ENCODE results near the gene CEP76. TPM values are rescaled to one million over a fixed set of nuclear protein-coding genes. Genes with fewer than 3 reads are reported as not detected.

Gene CEP76
- 12.1 and 13.4 TPM in 2 replicates for total RNA-seq

- intact Hi-C loops (cut with micrococcal nuclease): loop anchor here (1.0 to 5.0 kb wide), 14 partner anchors 44 to 1024 kb away; partner anchors contain the start of genes AFG3L2, CEP192, FAM210A and IMPA2
These were observed at the start of gene CEP76, which contains the start of gene PSMG2 for GRCh38 chr18:12702221-12703095. TSS of gene CEP76 (minus strand) at chr18:12702723. CDS start at chr18:12702548, 175 bp downstream. TSS of gene PSMG2 (plus strand) at chr18:12703042. CDS start at chr18:12703108, 66 bp downstream.

- intact Hi-C loops (cut with micrococcal nuclease): no loop called here
These were observed 49.4 kb upstream of the CEP76 start for GRCh38 chr18:12751891-12752290.

GRCh38 chr18:12751503-12751884, 49.0 kb upstream of the CEP76 start:
- intact Hi-C loops (cut with micrococcal nuclease): no loop called here

GRCh38 chr18:12750715-12751502, 48.4 kb upstream of the CEP76 start:
- intact Hi-C loops (cut with micrococcal nuclease): no loop called here

- intact Hi-C loops (cut with micrococcal nuclease): no loop called here
These were observed 47.7 kb upstream of the CEP76 start for GRCh38 chr18:12750076-12750714.

GRCh38 chr18:12749121-12749520, 46.6 kb upstream of the CEP76 start:
- intact Hi-C loops (cut with micrococcal nuclease): no loop called here

GRCh38 chr18:12748671-12749070, 46.1 kb upstream of the CEP76 start:
- intact Hi-C loops (cut with micrococcal nuclease): no loop called here

- intact Hi-C loops (cut with micrococcal nuclease): no loop called here
These were observed 45.2 kb upstream of the CEP76 start for GRCh38 chr18:12747530-12748315.

- intact Hi-C loops (cut with micrococcal nuclease): loop anchor here (2.0 kb wide), 1 partner anchor 140 kb away; the partner anchor contains the start of gene PTPN2
These were observed 42.7 kb upstream of the CEP76 start for GRCh38 chr18:12745095-12745795.

- intact Hi-C loops (cut with micrococcal nuclease): loop anchor here (1.0 to 2.0 kb wide), 4 partner anchors 17 to 190 kb away; partner anchors contain the start of gene PTPN2
These were observed 41.6 kb upstream of the CEP76 start for GRCh38 chr18:12744103-12744502.

- intact Hi-C loops (cut with micrococcal nuclease): no loop called here
These were observed 39.9 kb upstream of the CEP76 start for GRCh38 chr18:12742453-12742852.

- intact Hi-C loops (cut with micrococcal nuclease): no loop called here
These were observed 38.8 kb upstream of the CEP76 start for GRCh38 chr18:12741351-12741750.

GRCh38 chr18:12737243-12737902, 34.9 kb upstream of the CEP76 start:
- intact Hi-C loops (cut with micrococcal nuclease): no loop called here

- intact Hi-C loops (cut with micrococcal nuclease): loop anchor here (1.0 to 5.0 kb wide), 6 partner anchors 17 to 432 kb away; partner anchors contain the start of genes CEP192 and PTPN2
These were observed 24.4 kb upstream of the CEP76 start for GRCh38 chr18:12726774-12727550.

GRCh38 chr18:12726331-12726730, 23.8 kb upstream of the CEP76 start:
- intact Hi-C loops (cut with micrococcal nuclease): loop anchor here (2.0 to 5.0 kb wide), 2 partner anchors 158 to 266 kb away; partner anchors contain the start of genes CEP192 and PTPN2

GRCh38 chr18:12722731-12723130, 20.2 kb upstream of the CEP76 start:
- intact Hi-C loops (cut with micrococcal nuclease): no loop called here

GRCh38 chr18:12721495-12722275, 19.2 kb upstream of the CEP76 start:
- intact Hi-C loops (cut with micrococcal nuclease): no loop called here

- intact Hi-C loops (cut with micrococcal nuclease): no loop called here
These were observed 8.9 kb upstream of the CEP76 start for GRCh38 chr18:12711446-12711845.

All from T-helper 1 cell treated with Interleukin-12 subunit alpha and Interleukin-12 subunit beta and Interleukin-4 antibody, amounts not matched to agents 30 ng/mL and 1 ng/mL, for 36 hours (primary cell).